HepG2 (cell line): ENCODE measurements around the gene EPN2.

Experiments used
- CREM ChIP-seq, 2 experiments: sonication (generic) in 1 of 2; formaldehyde crosslinking in 1 of 2; IDR thresholded peaks; 2 replicates each; pipeline versions ENCODE4 v1.4.0 to v1.6.1; 2016 to 2020; ENCODE audit warnings: antibody characterized with exemption in 1 of 2, mild to moderate bottlenecking in 1 of 2, missing genetic modification reagents in 1 of 2
- HES4 ChIP-seq: sonication (generic); formaldehyde crosslinking; IDR thresholded peaks from 2 replicates; pipeline ENCODE4 v1.9.0; 2021; ENCODE audit warnings: mild to moderate bottlenecking, missing genetic modification reagents, borderline replicate concordance
- NR1H2 ChIP-seq: sonication (generic); formaldehyde crosslinking; IDR thresholded peaks from 2 replicates; pipeline ENCODE4 v1.8.1; 2022; ENCODE audit warnings: low read depth, missing genetic modification reagents, borderline replicate concordance
- POLR2AphosphoS2 ChIP-seq: IDR thresholded peaks from 2 replicates; pipeline ENCODE4 v1.6.1; 2011; ENCODE audit warnings: low read depth, low read length, improper control_type of control experiment
- ZNF207 ChIP-seq: fragments of 450-650 bp; IDR thresholded peaks from 2 replicates; pipeline ENCODE4 v1.6.1; 2016; ENCODE audit warnings: antibody characterized with exemption, borderline replicate concordance
- ZNF253 ChIP-seq: sonication (generic); formaldehyde crosslinking; IDR thresholded peaks from 2 replicates; pipeline ENCODE4 v1.8.0; 2022; ENCODE audit warnings: mild to moderate bottlenecking, missing genetic modification reagents, borderline replicate concordance
- TF ChIP-seq, protein P1 (sequence below): sonication (generic); formaldehyde crosslinking; conservative IDR thresholded peaks from 2 replicates; pipeline ENCODE4 v1.8.1; 2023; ENCODE audit warnings: missing genetic modification reagents
- TF ChIP-seq, protein P2 (sequence below): sonication (generic); formaldehyde crosslinking; IDR thresholded peaks from 2 replicates; pipeline ENCODE4 v1.4.0; 2020; ENCODE audit warnings: missing genetic modification reagents
- TF ChIP-seq, protein P3 (sequence below): fragments of 450-650 bp; IDR thresholded peaks from 2 replicates; pipeline ENCODE4 v1.6.1; 2016
- TF ChIP-seq, protein P4 (sequence below): sonication (generic); formaldehyde crosslinking; IDR thresholded peaks from 2 replicates; pipeline ENCODE4 v1.4.0; 2020; ENCODE audit warnings: missing genetic modification reagents, borderline replicate concordance

DNA sequence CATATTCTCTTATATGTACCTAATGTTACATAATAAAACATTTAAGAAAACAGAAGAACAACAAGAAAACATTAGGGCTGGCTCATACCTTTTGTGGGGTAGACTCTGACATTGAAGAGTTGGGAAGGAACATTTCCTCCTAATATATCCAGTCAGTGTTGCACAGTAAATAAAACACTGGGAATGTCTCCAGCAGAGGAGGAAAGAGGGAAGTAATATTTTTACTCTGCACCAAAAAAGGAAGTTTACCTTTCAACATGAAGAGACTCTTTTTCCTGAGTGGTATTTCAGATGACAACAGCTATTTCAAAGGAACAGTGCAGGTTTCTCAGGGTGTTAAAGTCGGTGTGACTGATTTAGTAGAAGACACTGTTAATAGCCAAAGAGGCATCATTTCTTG, 31.9 kb downstream of the EPN2 start:
- TF ChIP-seq CREM (IDR thresholded peaks at IDR 0.05) = no peak
- no peak for TF ChIP-seq CREM (CRISPR knock-in tag; IDR thresholded peaks at IDR 0.05)
- no peak for TF ChIP-seq ZNF253 (CRISPR knock-in tag)
- TF ChIP-seq, protein P1, sequence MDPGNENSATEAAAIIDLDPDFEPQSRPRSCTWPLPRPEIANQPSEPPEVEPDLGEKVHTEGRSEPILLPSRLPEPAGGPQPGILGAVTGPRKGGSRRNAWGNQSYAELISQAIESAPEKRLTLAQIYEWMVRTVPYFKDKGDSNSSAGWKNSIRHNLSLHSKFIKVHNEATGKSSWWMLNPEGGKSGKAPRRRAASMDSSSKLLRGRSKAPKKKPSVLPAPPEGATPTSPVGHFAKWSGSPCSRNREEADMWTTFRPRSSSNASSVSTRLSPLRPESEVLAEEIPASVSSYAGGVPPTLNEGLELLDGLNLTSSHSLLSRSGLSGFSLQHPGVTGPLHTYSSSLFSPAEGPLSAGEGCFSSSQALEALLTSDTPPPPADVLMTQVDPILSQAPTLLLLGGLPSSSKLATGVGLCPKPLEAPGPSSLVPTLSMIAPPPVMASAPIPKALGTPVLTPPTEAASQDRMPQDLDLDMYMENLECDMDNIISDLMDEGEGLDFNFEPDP = no peak
- TF ChIP-seq, protein P2, sequence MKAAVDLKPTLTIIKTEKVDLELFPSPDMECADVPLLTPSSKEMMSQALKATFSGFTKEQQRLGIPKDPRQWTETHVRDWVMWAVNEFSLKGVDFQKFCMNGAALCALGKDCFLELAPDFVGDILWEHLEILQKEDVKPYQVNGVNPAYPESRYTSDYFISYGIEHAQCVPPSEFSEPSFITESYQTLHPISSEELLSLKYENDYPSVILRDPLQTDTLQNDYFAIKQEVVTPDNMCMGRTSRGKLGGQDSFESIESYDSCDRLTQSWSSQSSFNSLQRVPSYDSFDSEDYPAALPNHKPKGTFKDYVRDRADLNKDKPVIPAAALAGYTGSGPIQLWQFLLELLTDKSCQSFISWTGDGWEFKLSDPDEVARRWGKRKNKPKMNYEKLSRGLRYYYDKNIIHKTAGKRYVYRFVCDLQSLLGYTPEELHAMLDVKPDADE (CRISPR knock-in tag) = no peak
- TF ChIP-seq POLR2AphosphoS2 = no peak
- TF ChIP-seq HES4 (CRISPR knock-in tag) = no peak
- TF ChIP-seq, protein P3, sequence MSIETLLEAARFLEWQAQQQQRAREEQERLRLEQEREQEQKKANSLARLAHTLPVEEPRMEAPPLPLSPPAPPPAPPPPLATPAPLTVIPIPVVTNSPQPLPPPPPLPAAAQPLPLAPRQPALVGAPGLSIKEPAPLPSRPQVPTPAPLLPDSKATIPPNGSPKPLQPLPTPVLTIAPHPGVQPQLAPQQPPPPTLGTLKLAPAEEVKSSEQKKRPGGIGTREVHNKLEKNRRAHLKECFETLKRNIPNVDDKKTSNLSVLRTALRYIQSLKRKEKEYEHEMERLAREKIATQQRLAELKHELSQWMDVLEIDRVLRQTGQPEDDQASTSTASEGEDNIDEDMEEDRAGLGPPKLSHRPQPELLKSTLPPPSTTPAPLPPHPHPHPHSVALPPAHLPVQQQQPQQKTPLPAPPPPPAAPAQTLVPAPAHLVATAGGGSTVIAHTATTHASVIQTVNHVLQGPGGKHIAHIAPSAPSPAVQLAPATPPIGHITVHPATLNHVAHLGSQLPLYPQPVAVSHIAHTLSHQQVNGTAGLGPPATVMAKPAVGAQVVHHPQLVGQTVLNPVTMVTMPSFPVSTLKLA = no peak
- no peak for TF ChIP-seq NR1H2 (CRISPR knock-in tag)
- TF ChIP-seq ZNF207 = no peak
- TF ChIP-seq, protein P4, sequence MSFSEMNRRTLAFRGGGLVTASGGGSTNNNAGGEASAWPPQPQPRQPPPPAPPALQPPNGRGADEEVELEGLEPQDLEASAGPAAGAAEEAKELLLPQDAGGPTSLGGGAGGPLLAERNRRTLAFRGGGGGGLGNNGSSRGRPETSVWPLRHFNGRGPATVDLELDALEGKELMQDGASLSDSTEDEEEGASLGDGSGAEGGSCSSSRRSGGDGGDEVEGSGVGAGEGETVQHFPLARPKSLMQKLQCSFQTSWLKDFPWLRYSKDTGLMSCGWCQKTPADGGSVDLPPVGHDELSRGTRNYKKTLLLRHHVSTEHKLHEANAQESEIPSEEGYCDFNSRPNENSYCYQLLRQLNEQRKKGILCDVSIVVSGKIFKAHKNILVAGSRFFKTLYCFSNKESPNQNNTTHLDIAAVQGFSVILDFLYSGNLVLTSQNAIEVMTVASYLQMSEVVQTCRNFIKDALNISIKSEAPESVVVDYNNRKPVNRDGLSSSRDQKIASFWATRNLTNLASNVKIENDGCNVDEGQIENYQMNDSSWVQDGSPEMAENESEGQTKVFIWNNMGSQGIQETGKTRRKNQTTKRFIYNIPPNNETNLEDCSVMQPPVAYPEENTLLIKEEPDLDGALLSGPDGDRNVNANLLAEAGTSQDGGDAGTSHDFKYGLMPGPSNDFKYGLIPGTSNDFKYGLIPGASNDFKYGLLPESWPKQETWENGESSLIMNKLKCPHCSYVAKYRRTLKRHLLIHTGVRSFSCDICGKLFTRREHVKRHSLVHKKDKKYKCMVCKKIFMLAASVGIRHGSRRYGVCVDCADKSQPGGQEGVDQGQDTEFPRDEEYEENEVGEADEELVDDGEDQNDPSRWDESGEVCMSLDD (CRISPR knock-in tag) = no peak
